Muscle layer of duodenum (tissue), 2 donors: ENCODE results near the gene SLC38A10.

Experiments
- H3K27ac ChIP-seq: one replicate; pipeline ENCODE4 v1.7.0; 2013; ENCODE audit warnings: mild to moderate bottlenecking, low read length
- H3K27me3 ChIP-seq: one replicate; pipeline ENCODE4 v1.7.0; 2013; ENCODE audit warnings: low read depth, mild to moderate bottlenecking, control low read depth, low read length
- H3K36me3 ChIP-seq, 2 donors: one replicate each; pipeline ENCODE4 v1.7.0; 2013; ENCODE audit warnings: low read length in 2 of 2, control low read depth in 1 of 2, mild to moderate bottlenecking in 1 of 2; ENCODE audit not compliant: insufficient read depth in 2 of 2, control insufficient read depth in 1 of 2
- H3K4me1 ChIP-seq, 2 donors: one replicate each; pipeline ENCODE4 v1.7.0; 2013; ENCODE audit warnings: low read length in 2 of 2, mild to moderate bottlenecking in 2 of 2, control low read depth in 1 of 2, moderate library complexity in 1 of 2; ENCODE audit not compliant: insufficient read depth in 2 of 2, control insufficient read depth in 1 of 2
- H3K4me3 ChIP-seq, 2 donors: one replicate each; pipeline ENCODE4 v1.7.0; 2013; ENCODE audit warnings: low read length in 2 of 2, low read depth in 1 of 2, mild to moderate bottlenecking in 1 of 2
- H3K9me3 ChIP-seq, 2 donors: one replicate each; pipeline ENCODE4 v1.7.0; 2013; ENCODE audit warnings: low read length in 2 of 2, control low read depth in 1 of 2, mild to moderate bottlenecking in 1 of 2; ENCODE audit not compliant: control insufficient read depth in 1 of 2
- donor health status: healthy.

Gene SLC38A10

DNA sequence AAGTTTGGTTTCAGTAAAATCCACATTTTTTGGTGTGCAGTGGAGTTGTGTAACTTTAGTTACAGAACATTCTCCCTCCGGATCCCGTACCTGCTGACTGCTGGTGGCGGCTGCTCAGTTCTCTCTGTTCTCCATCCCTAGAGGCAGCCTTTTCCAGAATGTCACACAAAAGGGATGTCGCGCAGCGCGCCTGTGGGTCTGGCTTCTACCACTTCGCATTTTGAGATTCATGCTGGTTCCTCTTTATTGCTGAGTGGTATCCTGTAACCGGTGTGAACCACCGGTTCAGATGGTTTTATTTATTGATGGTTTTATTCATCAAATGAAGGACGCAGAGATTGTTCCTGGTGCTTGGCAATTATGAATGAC is 71.4 kb downstream of the SLC38A10 start:
- H3K27me3 ChIP-seq, result no peaks in the 10 kb centered on the region
- H3K36me3 ChIP-seq, result peaks cover 0 to 8% of the 10 kb centered on the region in 2 donors
- H3K4me1 ChIP-seq, result peaks cover 12 to 14% of the 10 kb centered on the region in 2 donors
- no peak overlapping the region for H3K27ac ChIP-seq
- no peaks in the 10 kb centered on the region for H3K9me3 ChIP-seq
- H3K4me3 ChIP-seq, result peak overlapping the region; percentile 50 to 87

DNA sequence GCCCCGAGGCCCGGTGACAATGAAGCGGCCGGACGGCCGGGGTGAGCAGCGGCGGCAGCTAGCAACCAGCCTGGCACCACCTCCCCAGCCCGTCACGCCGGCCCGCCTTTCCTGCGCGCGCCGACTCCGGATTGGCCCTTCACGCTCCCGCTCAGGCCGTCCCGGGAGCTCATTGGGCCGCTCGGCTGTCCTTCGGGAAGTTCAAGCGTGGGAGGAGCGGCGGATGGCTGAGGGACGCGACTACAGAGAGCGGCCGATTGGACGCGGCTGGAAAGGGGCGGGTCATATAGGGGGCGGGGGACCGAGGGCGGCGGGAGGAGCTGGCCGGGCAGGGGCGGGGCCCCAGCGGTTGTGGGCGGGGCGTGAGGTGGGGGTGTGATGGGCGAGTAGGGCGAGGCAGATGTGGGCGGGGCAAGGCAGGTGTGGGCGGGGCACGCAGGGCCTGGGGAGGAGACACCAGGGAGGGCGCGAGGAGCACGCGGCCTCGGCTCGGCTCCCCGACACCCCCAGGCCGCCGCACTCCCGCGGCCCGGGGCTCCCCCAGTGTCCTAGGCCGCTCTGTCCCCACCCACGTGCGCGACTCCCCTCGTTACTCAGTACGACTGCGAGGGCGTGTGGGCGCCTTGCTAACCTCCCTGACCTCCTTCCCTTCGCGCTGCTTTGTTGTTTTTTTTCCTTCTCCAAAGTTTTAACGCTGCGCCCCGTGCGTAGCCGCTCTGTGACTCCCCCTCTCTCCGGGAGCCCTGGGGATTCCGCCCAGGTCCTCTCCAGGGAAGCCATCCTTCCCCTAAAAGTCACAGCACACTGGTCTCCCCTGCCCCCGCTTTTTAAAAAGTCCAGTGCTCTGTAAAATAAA is 72.0 kb downstream of the SLC38A10 start, which contains the start of gene CEP131:
Gene CEP131, minus strand, starts transcription at position 60 of the 856 bp plus-strand sequence. CDS start 2,909 bp downstream, outside the sequence.
- H3K4me3 ChIP-seq, result peak within 1 kb of the TSS; percentile 50 to 87
- no peaks in the 10 kb centered on the region for H3K9me3 ChIP-seq
- no peak within 1 kb of the TSS for H3K27ac ChIP-seq
- H3K36me3 ChIP-seq, result peaks cover 0 to 5% of the 10 kb centered on the region in 2 donors
- peaks cover 12 to 14% of the 10 kb centered on the region in 2 donors for H3K4me1 ChIP-seq
- H3K27me3 ChIP-seq, result no peaks in the 10 kb centered on the region

DNA sequence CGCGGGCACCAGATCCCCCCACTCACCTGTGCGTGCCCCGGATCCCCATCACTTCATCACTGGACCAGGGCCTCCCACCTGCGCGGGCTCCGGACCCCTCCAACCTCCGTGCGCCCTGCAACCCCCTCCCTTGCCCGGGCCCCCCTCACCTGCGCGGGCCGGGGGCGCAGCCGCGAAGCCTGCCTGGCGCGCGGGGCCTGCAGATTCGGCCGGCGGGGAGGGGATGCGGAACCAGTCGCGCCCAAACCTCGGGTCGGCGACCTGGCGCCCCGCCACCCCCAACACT is 72.5 kb downstream of the SLC38A10 start:
- H3K9me3 ChIP-seq, result no peaks in the 10 kb centered on the region
- H3K27me3 ChIP-seq, result no peaks in the 10 kb centered on the region
- H3K36me3 ChIP-seq, result peaks cover 0 to 5% of the 10 kb centered on the region in 2 donors
- H3K27ac ChIP-seq, result no peak overlapping the region
- H3K4me1 ChIP-seq, result peaks cover 12 to 14% of the 10 kb centered on the region in 2 donors
- H3K4me3 ChIP-seq, result peak overlapping the region; percentile 44 to 87

DNA sequence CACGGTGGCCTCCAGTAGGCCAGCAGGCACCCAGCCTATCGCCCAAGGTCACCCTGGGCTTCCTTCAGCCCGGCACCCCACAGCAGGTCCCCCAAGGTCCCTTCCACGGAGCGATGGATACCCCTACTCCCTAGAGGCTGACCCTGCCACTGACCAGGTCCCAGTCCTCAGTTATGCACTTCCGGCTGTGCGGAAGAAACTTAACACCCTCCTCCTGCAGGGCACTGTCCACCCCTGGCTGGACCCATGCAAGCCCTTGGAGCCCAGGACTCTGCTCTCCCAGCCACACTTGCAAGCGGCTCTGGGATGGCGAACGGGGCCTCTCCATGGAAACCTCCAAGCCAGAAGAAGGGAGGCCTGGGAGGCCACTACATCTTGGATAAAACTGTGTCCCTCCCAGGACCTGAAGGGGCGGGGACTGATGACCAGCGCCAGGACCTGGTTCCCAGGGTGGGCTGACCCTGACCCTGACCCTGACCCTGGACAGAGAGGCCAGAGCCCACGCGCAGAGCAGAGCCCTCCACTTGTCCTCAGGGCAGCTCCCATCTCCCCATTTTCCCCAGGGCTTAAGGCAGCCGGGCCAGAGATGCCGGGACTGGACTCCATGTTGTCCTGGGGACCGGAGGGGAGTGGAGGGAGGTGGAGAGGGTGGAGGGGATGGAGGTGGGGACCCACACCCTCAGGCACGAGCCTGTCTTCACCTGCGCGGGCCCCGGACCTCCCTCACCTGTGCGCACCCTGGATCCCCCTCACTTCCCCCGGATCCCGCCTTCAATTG is 73.1 kb downstream of the SLC38A10 start:
- H3K9me3 ChIP-seq, result no peaks in the 10 kb centered on the region
- H3K27me3 ChIP-seq, result no peaks in the 10 kb centered on the region
- H3K36me3 ChIP-seq, result peaks cover 0 to 5% of the 10 kb centered on the region in 2 donors
- H3K4me3 ChIP-seq, result peak overlapping the region; percentile 44 to 87
- no peak overlapping the region for H3K27ac ChIP-seq
- peaks cover 12 to 14% of the 10 kb centered on the region in 2 donors for H3K4me1 ChIP-seq

DNA sequence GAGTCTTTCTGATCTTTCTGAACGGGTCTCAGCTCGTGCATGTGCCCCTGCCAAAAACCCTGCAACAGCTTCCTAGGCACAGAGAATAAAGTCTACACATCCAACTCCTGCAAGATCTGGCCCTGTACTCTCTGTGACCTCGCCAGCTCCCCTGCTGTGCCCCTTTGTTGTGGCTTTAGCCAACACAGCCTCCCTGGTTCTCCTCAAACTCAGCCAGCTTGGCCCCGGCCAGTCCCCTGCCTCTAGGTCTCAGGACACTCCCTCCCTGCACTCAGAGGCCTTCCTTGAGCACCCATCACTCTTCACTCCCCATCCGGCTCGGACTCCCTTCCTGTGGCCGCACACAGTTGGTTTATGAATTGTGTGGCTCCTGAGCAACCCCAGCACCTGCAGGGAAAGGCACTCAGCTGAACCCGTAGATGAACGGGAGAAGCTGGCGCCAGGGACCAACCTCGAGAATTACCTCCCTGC is 73.7 kb downstream of the SLC38A10 start:
- peaks cover 12 to 14% of the 10 kb centered on the region in 2 donors for H3K4me1 ChIP-seq
- H3K4me3 ChIP-seq, result peak overlapping the region in 1 of 2 donors; percentile 87
- H3K27me3 ChIP-seq, result no peaks in the 10 kb centered on the region
- no peaks in the 10 kb centered on the region for H3K9me3 ChIP-seq
- no peak overlapping the region for H3K27ac ChIP-seq
- H3K36me3 ChIP-seq, result peaks cover 0 to 5% of the 10 kb centered on the region in 2 donors

DNA sequence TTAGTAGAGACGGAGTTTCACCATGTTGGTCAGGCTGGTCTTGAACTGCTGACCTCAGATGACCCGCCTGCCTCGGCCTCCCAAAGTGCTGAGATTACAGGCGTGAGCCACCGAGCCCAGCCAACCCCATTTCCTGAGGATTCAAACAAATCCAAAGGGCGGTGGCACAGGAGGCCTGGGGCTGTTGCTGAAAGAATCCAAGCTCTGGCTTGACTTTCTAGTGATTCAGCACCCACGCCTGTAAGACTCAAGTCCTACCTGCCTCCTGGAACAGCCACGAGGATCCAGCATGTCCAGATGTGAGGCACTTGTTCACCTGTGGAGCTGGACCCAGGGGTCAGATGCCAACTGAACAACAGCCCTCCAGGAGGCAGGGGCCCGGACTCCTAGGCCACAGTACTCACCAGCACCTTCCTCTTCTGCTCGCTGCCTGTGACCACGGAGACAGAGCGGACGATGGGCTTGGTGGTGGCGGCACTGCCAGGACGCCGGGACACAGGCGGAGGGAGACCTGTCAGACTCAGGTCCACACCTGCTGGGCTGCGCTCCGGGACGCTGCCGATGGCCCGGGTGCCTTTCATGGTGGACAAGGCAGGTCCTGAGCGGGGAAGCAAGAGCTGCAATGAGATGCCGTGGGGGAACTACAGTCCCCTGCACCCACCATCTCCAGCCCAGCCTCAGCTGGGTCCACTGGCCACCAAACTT is 75.5 kb downstream of the SLC38A10 start:
- no peak overlapping the region for H3K4me3 ChIP-seq
- no peaks in the 10 kb centered on the region for H3K9me3 ChIP-seq
- no peaks in the 10 kb centered on the region for H3K27me3 ChIP-seq
- no peak overlapping the region for H3K27ac ChIP-seq
- H3K4me1 ChIP-seq, result peaks cover 12 to 14% of the 10 kb centered on the region in 2 donors
- H3K36me3 ChIP-seq, result peaks cover 0 to 5% of the 10 kb centered on the region in 2 donors

DNA sequence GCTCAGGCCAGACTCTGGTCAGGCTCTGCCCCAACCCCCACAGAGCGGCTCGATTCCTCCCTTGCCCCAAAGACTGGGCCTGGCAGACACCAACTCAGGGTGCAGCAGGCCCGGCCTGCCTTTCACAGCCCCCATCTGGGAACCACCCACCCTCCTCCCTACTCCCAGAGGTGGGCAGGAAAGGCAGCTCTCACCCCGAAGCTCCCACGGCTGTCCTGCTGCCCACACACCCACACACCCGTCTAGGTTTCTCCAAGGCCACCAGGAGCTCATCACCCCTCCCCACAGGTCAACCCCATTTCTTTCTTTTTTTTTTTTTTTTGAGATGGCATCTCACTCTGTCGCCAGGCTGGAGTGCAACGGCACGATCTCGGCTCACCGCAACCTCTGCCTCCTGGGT is 76.1 kb downstream of the SLC38A10 start:
- Histone ChIP-seq H3K36me3 (peaks cover 0 to 5% of the 10 kb centered on the region in 2 donors), H3K27ac (no peak overlapping the region), H3K27me3 (no peaks in the 10 kb centered on the region), H3K4me3 (no peak overlapping the region), H3K4me1 (peaks cover 12 to 14% of the 10 kb centered on the region in 2 donors), H3K9me3 (no peaks in the 10 kb centered on the region)

DNA sequence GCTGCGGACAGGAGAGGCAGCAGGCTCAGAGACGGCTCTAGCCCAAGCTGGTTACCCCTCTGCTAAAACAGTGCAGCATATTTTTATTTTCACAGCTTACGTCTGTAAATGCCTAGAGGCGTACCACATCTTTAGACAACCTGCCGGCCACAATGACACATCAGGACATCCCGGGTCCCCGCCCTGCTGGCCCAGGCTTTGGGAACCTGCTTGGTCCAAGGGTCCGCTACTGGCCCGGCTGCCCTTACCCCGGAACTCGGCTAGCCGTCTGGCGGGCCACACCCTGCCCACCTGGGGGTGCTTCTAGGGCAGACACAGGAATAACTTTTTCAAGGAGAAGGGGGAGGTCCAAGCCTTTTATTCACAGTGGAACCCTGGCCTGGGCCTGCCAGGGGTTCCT is 76.6 kb downstream of the SLC38A10 start:
- H3K9me3 ChIP-seq, result no peaks in the 10 kb centered on the region
- peaks cover 9 to 14% of the 10 kb centered on the region in 2 donors for H3K4me1 ChIP-seq
- no peak overlapping the region for H3K4me3 ChIP-seq
- no peaks in the 10 kb centered on the region for H3K27me3 ChIP-seq
- H3K36me3 ChIP-seq, result peaks cover 0 to 5% of the 10 kb centered on the region in 2 donors
- no peak overlapping the region for H3K27ac ChIP-seq

DNA sequence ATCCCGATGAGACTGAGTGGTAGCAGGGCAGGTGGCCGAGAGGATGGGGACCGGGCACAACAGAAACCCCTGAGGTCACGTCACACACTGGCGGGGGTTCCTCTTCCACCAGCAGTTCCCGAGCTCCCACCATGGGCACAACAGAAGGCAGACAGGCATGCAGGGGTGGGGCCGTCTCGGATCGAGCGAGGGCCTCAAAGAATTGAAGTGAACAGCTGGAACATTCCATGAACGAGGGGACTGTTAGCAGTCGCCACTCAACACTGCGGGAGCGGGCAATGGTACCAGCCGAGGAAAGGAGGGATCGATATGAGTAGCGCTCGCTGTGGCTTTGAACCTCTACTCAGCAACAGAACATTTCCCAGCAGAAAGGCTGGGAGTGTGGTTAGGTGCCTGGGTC is 77.6 kb downstream of the SLC38A10 start:
- Histone ChIP-seq H3K27ac (no peak overlapping the region), H3K36me3 (peaks cover 0 to 5% of the 10 kb centered on the region in 2 donors), H3K27me3 (no peaks in the 10 kb centered on the region), H3K4me1 (peaks cover 8 to 13% of the 10 kb centered on the region in 2 donors), H3K4me3 (no peak overlapping the region), H3K9me3 (no peaks in the 10 kb centered on the region)

DNA sequence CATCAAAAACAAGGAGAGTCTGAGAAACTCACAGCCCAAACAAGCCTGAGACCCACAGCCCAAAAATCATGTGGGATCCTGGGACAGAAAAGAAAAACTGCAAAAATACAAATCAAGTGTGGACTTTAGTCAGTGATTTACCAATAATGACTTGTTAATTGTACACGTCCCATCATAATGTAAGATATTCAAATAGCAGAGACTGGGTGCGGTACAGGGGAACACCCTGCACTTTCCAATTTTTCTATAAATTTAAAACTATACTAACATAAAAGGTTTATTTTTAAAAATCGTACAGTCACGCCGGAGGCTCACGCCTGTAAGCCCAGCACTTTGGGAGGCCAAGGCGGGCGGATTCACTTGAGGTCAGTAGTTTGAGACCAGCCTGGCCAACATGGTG is 81.1 kb downstream of the SLC38A10 start:
- H3K36me3 ChIP-seq, result peaks cover 0 to 5% of the 10 kb centered on the region in 2 donors
- no peak overlapping the region for H3K4me3 ChIP-seq
- H3K9me3 ChIP-seq, result no peaks in the 10 kb centered on the region
- no peaks in the 10 kb centered on the region for H3K27me3 ChIP-seq
- H3K27ac ChIP-seq, result no peak overlapping the region
- H3K4me1 ChIP-seq, result no peaks in the 10 kb centered on the region

DNA sequence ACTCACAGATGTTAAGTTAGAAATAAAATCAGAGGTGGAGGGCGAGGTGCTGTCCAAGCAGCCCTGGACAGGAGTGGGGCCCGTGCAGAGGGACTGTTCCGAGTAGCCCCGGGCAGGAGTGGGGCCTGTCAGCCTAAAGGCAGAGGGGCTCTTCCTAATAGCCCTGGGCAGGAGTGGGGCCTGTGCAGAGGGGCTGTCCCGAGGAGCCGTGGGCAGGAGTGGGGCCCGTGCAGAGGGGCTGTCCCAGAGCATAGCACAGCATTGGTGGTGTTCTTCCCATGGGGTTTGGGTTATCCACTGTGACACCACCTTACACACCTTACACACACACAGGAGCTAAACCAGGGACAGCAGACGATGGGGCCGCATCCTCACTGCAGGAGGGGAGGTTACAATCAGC is 82.7 kb downstream of the SLC38A10 start:
- Histone ChIP-seq H3K27ac (no peak overlapping the region), H3K27me3 (no peaks in the 10 kb centered on the region), H3K9me3 (no peaks in the 10 kb centered on the region), H3K4me1 (no peaks in the 10 kb centered on the region), H3K36me3 (peaks cover 0 to 3% of the 10 kb centered on the region in 2 donors), H3K4me3 (no peak overlapping the region)
